Body of pancreas (tissue), 4 donors: ENCODE data around the gene NUP153. TPM values are rescaled to one million over a fixed set of nuclear protein-coding genes. Genes with fewer than 3 reads are reported as not detected.

Source experiments
- ATAC-seq: fragments of 150-250 bp; one replicate; pipeline ENCODE4 v1.9.1; 2016
- DNase-seq, 4 donors: peaks; one replicate each; pipeline ENCODE4 v3.0.0-alpha.2; 2019
- H3K27ac ChIP-seq, 4 donors: fragments of 200-600 bp; sonication (generic); 1 replicate in 3 of 4; 2 replicates in 1 of 4; pipeline versions ENCODE4 v1.5.1 to v1.6.1; 2016 to 2019; ENCODE audit warnings: mild to moderate bottlenecking in 1 of 4, mixed read lengths in 1 of 4, moderate library complexity in 1 of 4
- H3K27me3 ChIP-seq, 2 donors: fragments of 200-600 bp; sonication (generic); one replicate each; pipeline ENCODE4 v1.6.0; 2016; ENCODE audit warnings: mild to moderate bottlenecking in 1 of 2
- H3K36me3 ChIP-seq, 2 donors: fragments of 200-600 bp; sonication (generic); replicated peaks in 1 of 2; 2 replicates each; pipeline ENCODE4 v1.5.1; 2016; ENCODE audit warnings: low read depth in 2 of 2; ENCODE audit not compliant: insufficient read depth in 1 of 2
- H3K4me1 ChIP-seq: fragments of 200-600 bp; sonication (generic); one replicate; pipeline ENCODE4 v1.6.0; 2016
- H3K4me3 ChIP-seq, 2 donors: fragments of 200-600 bp; sonication (generic); 1 replicate in 1 of 2; 2 replicates in 1 of 2; pipeline ENCODE4 v1.5.1; 2016 to 2019
- H3K9me3 ChIP-seq, 3 donors: fragments of 200-600 bp; sonication (generic); 1 replicate in 2 of 3; 2 replicates in 1 of 3; pipeline ENCODE4 v1.5.1; 2016
- CTCF ChIP-seq, 7 experiments: fragments of 450-650 bp in 4 of 7; fragments of 200-600 bp in 3 of 7; sonication (generic) in 3 of 7; IDR thresholded peaks; one replicate each; pipeline ENCODE4 v1.5.1; 2016 to 2019; ENCODE audit warnings: antibody characterized with exemption in 7 of 7
- POLR2A ChIP-seq, 3 donors: fragments of 450-650 bp; IDR thresholded peaks; one replicate each; pipeline ENCODE4 v1.6.1; 2016; ENCODE audit warnings: antibody characterized with exemption in 3 of 3, mild to moderate bottlenecking in 2 of 3
- WGBS, 2 donors: methylation state at CpG; one replicate each; pipeline ENCODE4 v1.1.5; 2017; 5-methylcytosine and 5-hydroxymethylcytosine counted together
- intact Hi-C: fragments of 100-400 bp; cut with DNase I; formaldehyde crosslinking; loops from one replicate; pipeline ENCODE4 v1.15.1; 2023
- small RNA-seq: library from RNA; depleted of rRNA; stranded (forward); fragments of <200 nt; gene quantifications from one replicate; pipeline ENCODE3, GENCODE V24; 2016
- total RNA-seq, 2 donors: library from RNA; depleted of rRNA; stranded (reverse); fragments of >200 nt; gene quantifications; one replicate each; pipeline ENCODE4 v1.1.0, GENCODE V29; 2016

Gene NUP153
- total RNA-seq, 2 donors from 2014 or later: 15.8 to 20.8 TPM

DNA sequence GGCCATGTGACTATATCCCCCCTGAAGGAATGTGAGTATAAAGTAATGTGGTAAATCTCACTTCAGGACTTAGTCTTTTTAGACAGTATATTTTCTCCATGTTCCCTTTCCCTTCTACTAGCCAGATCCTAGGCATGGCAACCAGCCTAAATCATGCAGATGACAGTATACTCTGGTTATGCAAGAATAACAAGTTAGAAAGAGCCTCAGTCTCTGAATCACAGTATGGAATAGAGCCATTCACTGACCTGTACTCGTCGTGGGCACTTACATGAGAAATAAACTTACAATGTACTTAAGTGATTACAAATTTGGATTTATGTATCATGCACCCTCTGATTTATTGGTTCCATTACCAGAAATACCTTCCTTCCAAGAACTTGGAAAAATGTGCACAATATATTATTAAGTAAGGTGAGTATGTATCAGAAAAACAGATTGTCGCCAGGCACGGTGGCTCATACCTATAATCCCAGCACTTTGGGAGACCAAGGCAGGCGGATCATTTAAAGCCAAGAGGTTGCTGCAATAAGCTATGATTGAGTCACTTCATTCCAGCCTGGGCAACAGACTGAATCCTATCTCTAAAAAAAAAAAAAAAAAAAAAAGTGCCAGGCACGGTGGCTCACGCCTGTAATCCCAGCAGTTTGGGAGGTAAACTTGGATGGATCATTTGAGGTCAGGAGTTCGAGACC lies 131.7 kb downstream of the NUP153 start:
- no peak for ATAC-seq
- intact Hi-C loops: no loop called here

GRCh38 chr6:17565399-17565798 lies 141.3 kb downstream of the NUP153 start:
- intact Hi-C loops: no loop called here
- no peak overlapping the region for H3K4me3 ChIP-seq

More for the DNA sequence above, 131.7 kb downstream of the NUP153 start:
- H3K27me3 ChIP-seq: no peaks in the 10 kb centered on the region
- H3K9me3 ChIP-seq: no peaks in the 10 kb centered on the region
- H3K27ac ChIP-seq: no peak overlapping the region
- no peak for TF ChIP-seq POLR2A (IDR thresholded peaks at IDR 0.05)
- no peak for TF ChIP-seq CTCF (IDR thresholded peaks at IDR 0.05)
- no peak overlapping the region for H3K4me3 ChIP-seq
- H3K36me3 ChIP-seq: no peaks in the 10 kb centered on the region
- no peak for DNase-seq
- WGBS, 2 donors: 63 to 70% methylated on average over 8 of the region's 8 CpGs
- H3K4me1 ChIP-seq: no peaks in the 10 kb centered on the region

More at GRCh38 chr6:17565399-17565798, 141.3 kb downstream of the NUP153 start:
- Histone ChIP-seq H3K36me3 (no peaks in the 10 kb centered on the region), H3K9me3 (no peaks in the 10 kb centered on the region), H3K27ac (no peak overlapping the region), H3K4me1 (no peaks in the 10 kb centered on the region), H3K27me3 (no peaks in the 10 kb centered on the region)
- ATAC-seq (no peak), DNase-seq (no peak)
- no peak for TF ChIP-seq CTCF (IDR thresholded peaks at IDR 0.05)
- no peak for TF ChIP-seq POLR2A (IDR thresholded peaks at IDR 0.05)
- 83 to 94% methylated on average over 3 of the region's 3 CpGs for WGBS, 2 donors

Small RNA genes within 50 kb of the gene (small RNA-seq; reads per million reads assigned to genes)
- gene RF00019: not detected
- 9.5 reads per million, percentile 91 among the genes with 10 or more reads in this experiment for gene RNA5SP204
- not detected for gene RNU6-190P
- not detected for gene SUMO2P13

Other genes with a start within 250 kb of the NUP153 start
- 10 to 100 TPM; 15.5 to 22.6 TPM for gene FAM8A1, start 106.6 kb downstream of the NUP153 start, total RNA-seq